HG02870 (cell line): ENCODE measurements around the gene CSRNP3.
A peak's percentile ranks its signal among the peaks of the same experiment; 100 is the strongest.
"Not testable (repeated sequence)": the region's sequence is repeated elsewhere in the genome, so short reads cannot be mapped to it uniquely, and the experiment has no call there.

Experiments
- ATAC-seq: cut with Tn5 transposase; IDR thresholded peaks from one replicate; pipeline ENCODE4 v1.9.1; 2021; ENCODE audit warnings: mild to moderate bottlenecking, moderate library complexity; ENCODE audit not compliant: unreplicated experiment

CSRNP3 gene

GRCh38 chr2:165630236-165630635, 160.7 kb downstream of the CSRNP3 start:
- ATAC-seq = no peak

GRCh38 chr2:165631089-165631488, 161.6 kb downstream of the CSRNP3 start:
- ATAC-seq = no peak

- no peak for ATAC-seq
Observed at GRCh38 chr2:165632594-165632993, 163.1 kb downstream of the CSRNP3 start.

- no peak for ATAC-seq
Observed at GRCh38 chr2:165633431-165633830, 163.9 kb downstream of the CSRNP3 start.

- ATAC-seq = no peak
Observed at GRCh38 chr2:165634282-165634681, 164.8 kb downstream of the CSRNP3 start.

GRCh38 chr2:165634855-165635254, 165.4 kb downstream of the CSRNP3 start:
- no peak for ATAC-seq

GRCh38 chr2:165635532-165635931, 166.0 kb downstream of the CSRNP3 start:
- ATAC-seq = no peak

GRCh38 chr2:165636959-165637358, 167.5 kb downstream of the CSRNP3 start:
- ATAC-seq = no peak

GRCh38 chr2:165637396-165637795, 167.9 kb downstream of the CSRNP3 start:
- no peak for ATAC-seq

GRCh38 chr2:165639504-165639903, 170.0 kb downstream of the CSRNP3 start:
- ATAC-seq = no peak

- no peak for ATAC-seq
Observed at GRCh38 chr2:165640247-165640929, 170.9 kb downstream of the CSRNP3 start.

GRCh38 chr2:165645930-165646831, 176.7 kb downstream of the CSRNP3 start:
- ATAC-seq = no peak

- no peak for ATAC-seq
Observed at GRCh38 chr2:165647409-165647808, 177.9 kb downstream of the CSRNP3 start.

- ATAC-seq = no peak
Observed at GRCh38 chr2:165648801-165649200, 179.3 kb downstream of the CSRNP3 start.

GRCh38 chr2:165651233-165651632, 181.7 kb downstream of the CSRNP3 start:
- ATAC-seq = no peak

GRCh38 chr2:165655661-165656060, 186.2 kb downstream of the CSRNP3 start:
- ATAC-seq = no peak

- peak; percentile 94 for ATAC-seq
Observed at GRCh38 chr2:165660361-165660760, 190.9 kb downstream of the CSRNP3 start.

- no peak for ATAC-seq
Observed at GRCh38 chr2:165662720-165663119, 193.2 kb downstream of the CSRNP3 start.

- ATAC-seq = no peak
Observed at GRCh38 chr2:165665614-165666013, 196.1 kb downstream of the CSRNP3 start.

GRCh38 chr2:165666073-165666472, 196.6 kb downstream of the CSRNP3 start:
- not testable (repeated sequence) for ATAC-seq

GRCh38 chr2:165666605-165667004, 197.1 kb downstream of the CSRNP3 start:
- ATAC-seq = no peak

- no peak for ATAC-seq
Observed at GRCh38 chr2:165667375-165667774, 197.9 kb downstream of the CSRNP3 start.
